Right ventricle myocardium superior (tissue), 1 donor: ENCODE results near the gene CAMSAP1. TPM values are rescaled to one million over a fixed set of nuclear protein-coding genes. Genes with fewer than 3 reads are reported as not detected.

Experiments used
- ATAC-seq: fragments of 200-7000 bp; cut with Tn5 transposase; one replicate; pipeline ENCODE4 v1.9.1; 2020; ENCODE audit warnings: mild to moderate bottlenecking; ENCODE audit not compliant: poor library complexity
- DNase-seq: peaks from one replicate; pipeline ENCODE4 v3.0.0-alpha.2; 2020
- intact Hi-C: fragments of 100-400 bp; cut with DNase I; formaldehyde crosslinking; loops from one replicate; pipeline ENCODE4 v1.11.2; 2022
- total RNA-seq: library from RNA; stranded (reverse); fragmentation: NEBNext Ultra II Directional; extraction: Animal tissue kit (Norgen Biotek cat#: 25700); gene quantifications from one replicate; pipeline ENCODE4 v1.2.1, GENCODE V29; 2021
- donor health status: DM: no; HTN: yes; CAD: no; lungs with severe emphysema.

Gene CAMSAP1
- total RNA-seq, 1 donor from 2014 or later = 18.3 TPM

DNA sequence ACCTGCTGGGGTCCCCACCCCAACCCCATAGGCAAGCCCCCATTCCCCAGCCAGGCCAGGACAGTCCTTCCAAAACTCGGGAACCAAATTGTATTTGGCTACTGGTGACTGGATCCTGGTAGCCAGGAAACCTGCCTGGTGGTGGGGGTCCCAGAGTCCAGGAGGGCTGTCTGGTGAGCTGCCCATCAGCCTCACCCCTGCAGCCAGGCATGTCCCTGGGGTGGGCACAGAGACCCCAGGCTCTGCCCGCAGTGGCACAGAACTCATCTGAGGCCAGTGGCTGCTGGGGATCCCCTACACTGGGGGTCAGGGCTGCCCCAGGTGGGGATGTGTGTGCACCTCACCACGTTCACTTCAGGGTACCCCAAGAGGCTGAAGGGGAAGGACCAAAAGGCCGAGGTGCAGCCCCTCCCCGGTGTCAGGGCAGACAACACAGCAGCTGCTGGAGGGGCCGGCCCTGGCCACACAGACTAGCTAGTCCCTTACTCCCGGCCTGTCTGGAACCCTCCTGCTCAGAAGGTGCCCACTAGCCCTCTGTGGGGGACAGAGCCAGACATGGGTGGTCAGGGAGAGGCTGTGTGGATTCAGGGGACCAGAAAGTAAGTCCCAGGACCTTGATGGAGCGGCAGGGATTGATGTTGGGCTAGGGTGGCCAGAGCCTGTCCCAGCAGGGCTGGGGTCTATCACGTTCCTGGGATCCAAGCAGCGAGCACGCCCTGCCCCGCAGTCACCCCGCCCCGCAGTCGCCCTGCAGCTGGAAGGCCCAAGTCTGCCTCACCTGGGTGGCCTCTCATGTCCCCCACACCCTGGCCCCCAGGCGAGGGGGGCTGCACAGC lies 113.9 kb downstream of the CAMSAP1 start:
- intact Hi-C loops = loop anchor here (10.0 kb wide), 1 partner anchor 331 kb away; no protein-coding TSS in a partner anchor
- ATAC-seq = no peak
- DNase-seq = no peak

DNA sequence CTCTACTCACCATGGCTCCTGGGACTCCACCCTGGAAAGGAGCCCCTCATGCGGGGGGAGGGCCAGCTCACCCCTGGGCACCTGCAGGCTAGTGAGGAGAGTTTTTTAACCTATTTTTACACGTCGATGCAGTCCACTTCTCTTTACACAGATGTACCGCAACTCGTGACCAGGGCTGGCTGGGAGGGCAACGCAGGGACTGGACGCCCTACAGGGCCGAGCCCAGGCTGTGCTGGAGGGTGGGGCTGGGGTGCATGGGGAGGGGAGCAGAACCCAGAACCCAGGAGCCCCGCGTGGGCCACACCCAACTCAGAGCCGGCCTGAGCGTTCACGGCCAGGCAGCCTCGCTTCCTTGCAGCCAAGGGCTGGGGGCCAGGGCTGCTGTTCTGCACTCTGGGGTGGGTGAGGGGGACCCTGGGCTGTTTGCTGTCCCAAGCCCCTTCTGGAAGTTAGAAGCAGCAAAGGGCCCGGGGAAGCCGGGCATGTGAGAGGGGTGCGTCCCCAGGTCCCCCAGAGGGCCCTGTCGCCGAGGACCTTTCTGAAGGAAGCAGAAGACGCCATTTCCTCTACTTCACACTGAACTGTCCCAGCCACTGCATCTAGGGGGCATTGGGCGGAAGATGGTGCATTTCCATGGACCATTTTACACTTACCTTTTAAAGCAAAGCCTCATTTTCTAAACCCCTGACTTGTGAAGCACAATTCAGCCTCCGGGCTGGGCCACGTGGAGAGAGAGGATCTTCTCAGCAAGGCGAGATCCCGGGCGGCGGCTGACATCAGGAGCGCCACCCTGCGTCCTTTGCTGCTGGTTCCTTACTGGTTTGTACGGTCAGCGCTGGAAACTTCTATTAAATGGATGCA lies 114.8 kb downstream of the CAMSAP1 start:
- DNase-seq (no peak), ATAC-seq (no peak)
- intact Hi-C loops = loop anchor here (10.0 kb wide), 1 partner anchor 332 kb away; no protein-coding TSS in a partner anchor

DNA sequence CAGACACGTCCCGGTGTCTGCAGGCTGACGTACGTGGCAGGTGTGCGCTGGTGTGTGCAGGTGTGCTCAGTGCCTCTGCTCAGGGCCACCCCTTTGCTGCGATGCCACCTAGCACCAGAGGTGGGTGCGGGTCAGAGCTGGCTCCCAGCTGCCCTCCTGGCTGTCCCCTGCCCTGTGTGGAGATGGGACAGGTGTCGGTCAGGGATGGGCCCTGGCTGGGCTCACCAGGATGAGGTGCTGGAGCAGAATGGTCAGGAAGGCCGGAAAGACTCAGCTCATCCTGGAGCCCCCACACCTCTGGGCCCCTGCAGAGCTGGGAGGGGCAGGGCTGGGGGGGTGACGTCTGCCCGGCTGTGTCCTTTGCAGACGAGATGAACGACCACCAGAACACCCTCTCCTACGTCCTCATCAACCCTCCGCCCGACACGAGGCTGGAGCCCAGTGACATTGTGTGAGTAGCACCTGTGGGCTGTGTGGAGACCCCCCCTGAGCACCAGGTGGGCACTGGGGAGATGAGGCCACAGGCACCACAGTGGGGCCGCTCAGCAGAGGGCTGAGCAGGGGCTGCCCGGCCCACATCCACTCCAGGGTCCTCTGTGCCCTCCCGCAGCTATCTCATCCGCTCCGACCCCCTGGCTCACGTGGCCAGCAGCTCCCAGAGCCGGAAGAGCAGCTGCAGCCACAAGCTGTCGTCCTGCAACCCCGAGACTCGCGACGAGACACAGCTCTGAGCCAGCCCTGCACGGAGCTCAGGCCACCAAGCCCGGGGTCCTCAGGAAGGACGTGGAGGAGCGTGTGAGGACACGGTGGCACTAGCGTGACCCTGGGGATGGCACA lies 115.7 kb downstream of the CAMSAP1 start:
- DNase-seq = no peak
- ATAC-seq = no peak
- intact Hi-C loops = loop anchor here (10.0 kb wide), 1 partner anchor 333 kb away; no protein-coding TSS in a partner anchor

DNA sequence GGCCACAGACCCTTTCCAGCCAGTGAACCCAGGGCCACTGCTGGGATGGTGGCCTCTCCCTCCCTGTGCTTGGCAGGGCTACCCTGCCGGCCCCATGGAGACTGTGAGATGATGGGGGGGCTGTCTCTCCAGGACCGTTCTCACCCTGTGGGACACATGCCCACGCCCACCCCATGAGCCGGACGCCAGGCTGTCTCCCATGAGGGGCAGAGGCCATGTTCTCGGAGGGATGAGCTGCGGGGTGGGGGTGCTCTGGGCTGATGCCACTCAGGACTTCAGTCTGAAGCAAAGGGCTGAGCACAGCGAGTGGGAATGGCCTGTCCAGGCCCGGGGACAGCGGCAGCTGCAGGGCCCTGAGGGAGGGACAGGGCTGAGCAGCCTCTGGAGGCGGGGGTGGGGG lies 116.5 kb downstream of the CAMSAP1 start:
- DNase-seq (no peak), ATAC-seq (no peak)
- intact Hi-C loops = loop anchor here (10.0 kb wide), 1 partner anchor 334 kb away; no protein-coding TSS in a partner anchor

DNA sequence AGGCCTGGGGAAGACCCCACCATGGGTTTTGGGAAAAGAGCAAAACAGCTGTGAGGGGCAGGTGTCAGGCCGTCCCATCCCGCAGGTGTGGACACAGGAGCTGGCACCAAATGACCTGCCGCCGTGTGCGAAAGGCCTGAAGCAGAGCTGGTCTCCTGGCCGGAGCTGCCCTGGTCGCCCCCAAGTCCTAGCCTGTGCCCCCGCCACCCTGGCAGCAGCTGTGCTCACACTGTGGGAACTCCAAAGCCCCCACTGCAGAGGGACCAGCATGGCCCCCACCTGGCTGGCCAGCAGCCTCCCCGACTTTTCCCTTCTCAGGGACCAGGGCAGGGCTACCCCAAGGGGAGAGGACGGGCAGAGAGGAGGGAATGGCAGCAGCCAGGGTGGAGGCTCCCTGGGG lies 117.0 kb downstream of the CAMSAP1 start:
- intact Hi-C loops = loop anchor here (10.0 kb wide), 1 partner anchor 334 kb away; no protein-coding TSS in a partner anchor
- ATAC-seq (no peak), DNase-seq (no peak)

DNA sequence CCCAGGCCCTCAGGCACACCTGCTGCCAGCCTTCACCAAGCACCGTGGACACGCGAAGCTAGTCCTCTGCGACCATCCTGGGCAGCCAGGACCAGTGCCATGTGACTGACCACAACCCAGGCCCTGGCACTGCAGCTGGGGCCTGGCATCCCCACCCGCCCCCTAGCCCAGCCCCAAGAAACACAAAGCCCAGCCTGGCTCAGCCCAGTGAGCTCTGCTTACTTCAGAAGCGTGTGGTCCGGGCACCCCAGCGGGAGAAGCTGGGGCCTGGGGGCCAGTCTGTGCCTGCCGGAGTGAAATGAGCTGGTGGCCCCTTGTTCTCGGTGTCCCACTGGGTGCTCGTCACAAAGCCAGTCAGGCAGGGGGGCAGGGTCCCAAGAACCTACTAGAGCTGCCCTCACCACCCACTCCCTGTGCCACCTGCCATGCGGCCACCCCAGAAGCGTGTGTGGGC lies 117.5 kb downstream of the CAMSAP1 start:
- ATAC-seq (no peak), DNase-seq (no peak)
- intact Hi-C loops = loop anchor here (10.0 kb wide), 1 partner anchor 335 kb away; no protein-coding TSS in a partner anchor

DNA sequence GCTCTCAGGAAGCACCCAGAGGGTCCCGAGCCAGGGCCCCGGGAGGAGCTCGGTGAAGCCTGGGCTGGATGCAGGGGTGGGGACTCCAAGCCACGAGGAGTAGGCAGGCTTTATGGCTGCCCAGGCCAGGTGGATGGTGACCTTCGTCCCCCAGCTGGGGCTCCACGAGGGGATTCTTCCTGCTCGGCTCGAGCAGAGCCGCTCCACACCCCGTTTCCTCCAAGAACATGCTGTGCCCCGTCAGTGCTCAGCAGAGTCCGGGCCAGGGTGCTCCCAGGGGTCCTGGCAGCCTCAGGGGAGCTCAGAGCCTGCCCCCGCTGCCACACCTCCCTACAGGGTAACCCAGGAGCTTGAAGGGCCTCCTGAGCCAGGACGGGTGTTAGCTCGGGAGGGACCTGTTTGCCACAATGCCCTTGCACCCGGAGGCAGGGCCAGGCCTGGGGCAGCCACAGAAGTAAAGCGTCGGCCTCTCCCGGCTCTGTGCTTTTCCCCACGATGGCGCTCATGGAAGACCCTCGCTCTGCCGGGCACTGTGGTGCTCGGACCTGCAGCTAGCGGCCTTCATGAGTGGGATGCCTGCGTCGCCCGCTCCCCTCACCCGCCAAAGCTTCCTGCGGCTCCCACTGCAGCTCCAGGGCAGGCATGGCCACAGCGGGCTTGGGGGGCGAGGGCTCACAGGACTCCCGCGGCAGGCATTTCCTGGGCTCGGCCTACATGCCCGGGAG lies 118.6 kb downstream of the CAMSAP1 start:
- intact Hi-C loops = no loop called here
- DNase-seq (no peak), ATAC-seq (no peak)

DNA sequence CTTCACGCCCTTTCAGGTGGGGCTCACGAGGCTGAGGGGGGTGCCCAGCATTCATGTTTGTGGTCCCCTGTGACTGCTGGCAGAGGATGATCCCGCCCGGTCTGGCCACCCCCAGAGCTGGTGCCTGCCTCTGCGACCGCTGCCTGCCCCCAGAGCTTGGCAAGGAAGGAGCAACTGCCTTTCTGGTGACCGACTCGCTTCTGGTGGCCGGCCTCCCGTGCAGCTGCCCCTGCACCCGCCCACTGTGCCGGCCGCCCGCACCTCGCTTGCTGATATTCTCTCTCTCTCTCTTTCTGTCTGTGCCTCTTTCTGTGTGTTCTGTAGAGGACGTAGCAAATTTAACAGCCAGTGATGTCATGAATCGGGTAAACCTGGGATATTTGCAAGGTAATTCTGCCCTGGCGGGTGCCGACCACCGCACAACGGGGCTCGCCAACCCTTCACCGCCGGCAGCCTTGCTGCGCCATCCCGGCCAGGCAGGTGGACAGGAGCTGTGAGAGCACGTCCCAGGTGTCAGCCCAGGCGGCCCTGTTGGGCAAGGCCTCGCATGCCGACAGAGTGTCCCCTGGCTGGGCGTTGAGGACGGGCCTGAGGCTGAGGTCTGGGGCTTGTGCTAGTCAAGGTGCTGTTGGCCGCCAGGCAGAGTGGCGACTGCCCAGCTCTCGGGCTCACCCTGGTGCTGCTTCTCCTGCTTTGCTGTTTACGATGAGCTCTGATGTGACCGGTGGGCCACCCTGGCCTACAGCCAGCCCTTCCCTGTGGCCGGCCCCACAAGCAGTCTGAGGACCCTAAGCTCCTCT lies 119.4 kb downstream of the CAMSAP1 start:
- DNase-seq (no peak), ATAC-seq (no peak)
- intact Hi-C loops = no loop called here

DNA sequence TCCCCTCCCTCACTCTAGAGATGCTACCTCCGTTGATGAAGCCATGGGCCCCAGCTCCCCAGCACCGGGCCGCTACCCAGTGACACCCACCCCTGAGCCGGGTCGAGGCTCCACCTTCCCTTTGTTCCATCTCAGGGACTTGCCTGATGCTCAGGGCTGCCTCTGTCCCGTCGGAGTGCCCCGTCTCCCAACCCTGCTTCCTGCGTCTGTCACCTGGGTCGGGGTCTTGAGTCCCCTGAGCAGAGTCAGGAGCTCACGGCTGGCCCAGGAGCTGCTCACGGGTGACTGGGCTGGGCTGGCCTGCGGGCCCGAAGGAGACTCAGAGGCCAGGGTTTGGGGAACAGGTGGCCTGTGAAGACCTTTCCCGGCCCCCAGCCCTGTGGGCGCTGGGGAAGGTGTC lies 120.0 kb downstream of the CAMSAP1 start:
- ATAC-seq (no peak), DNase-seq (no peak)
- intact Hi-C loops = no loop called here

DNA sequence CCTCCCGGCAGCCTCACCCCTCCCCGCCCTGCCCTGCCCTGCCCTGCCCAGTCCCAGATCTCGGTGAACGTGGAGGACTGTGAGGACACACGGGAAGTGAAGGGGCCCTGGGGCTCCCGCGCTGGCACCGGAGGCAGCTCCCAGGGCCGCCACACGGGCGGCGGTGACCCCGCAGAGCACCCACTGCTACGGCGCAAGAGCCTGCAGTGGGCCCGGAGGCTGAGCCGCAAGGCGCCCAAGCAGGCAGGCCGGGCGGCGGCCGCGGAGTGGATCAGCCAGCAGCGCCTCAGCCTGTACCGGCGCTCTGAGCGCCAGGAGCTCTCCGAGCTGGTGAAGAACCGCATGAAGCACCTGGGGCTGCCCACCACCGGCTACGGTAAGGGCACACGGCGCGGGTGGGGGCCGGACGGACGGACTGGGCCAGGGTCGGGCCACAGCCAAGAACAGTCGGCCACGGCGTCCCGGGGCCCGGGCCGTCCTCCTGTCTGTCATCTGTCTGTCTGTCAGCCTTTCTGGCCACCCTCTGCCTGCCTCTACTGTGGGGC lies 121.1 kb downstream of the CAMSAP1 start:
- no peak for DNase-seq
- intact Hi-C loops = no loop called here
- no peak for ATAC-seq

DNA sequence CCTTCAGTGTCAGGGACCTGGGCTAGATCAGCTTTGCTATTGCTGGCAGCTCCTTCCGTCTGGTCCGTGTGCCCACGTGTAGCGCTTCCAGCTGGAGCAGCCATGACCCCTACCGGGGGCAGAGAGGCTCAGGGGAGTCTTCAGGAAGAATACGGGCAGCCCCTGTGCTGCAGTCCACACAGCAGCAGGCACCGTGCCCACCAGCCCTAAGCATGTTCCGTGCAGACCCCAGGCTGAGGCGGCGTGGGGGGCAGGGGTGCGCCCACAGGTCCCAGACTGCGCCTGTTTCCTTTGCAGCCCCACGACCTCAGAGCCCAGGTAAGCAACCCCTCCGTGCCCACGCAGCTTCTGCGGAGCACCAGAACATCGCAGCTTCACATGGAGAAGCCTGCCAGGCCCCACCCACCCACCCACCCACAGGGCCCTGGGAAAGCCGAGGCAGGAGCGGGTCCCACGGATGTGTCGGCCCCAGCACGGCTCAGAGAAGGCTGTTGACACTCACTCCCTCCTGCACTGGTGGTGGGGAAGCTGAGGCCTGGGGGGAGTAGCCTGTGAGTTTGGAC lies 122.3 kb downstream of the CAMSAP1 start:
- ATAC-seq (no peak), DNase-seq (no peak)
- intact Hi-C loops = no loop called here

DNA sequence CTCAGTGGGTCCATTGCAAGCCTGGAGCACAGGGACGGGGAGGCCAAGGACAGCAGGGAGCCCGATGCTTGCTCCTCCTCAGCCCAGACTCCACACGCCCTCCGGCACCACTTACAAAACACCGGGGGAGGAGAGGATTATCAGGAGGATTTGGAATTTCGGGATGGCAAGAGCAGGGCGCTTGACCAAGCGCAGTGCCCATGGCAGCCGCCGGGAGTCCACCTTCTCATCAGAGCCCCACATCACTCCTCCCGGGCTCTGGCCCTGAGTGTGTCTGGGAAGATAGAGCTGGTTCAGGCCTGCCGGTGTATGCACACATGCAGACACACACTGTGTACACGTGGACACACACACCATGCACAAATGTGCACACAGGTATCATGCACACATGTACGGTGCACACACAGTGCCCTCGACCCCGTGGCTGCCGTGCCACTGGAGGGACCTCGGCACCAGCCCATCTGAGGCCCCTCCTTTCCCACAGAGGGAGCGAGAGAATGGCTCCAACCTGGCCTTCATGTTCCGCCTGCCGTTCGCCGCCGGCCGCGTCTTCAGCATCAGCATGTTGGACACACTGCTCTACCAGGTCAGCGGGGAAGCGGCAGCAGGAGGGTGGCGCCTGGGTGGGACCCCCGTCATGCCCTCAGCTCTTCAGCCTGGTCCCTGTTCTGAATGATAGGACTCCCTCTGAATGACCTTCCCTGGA lies 123.7 kb downstream of the CAMSAP1 start:
- intact Hi-C loops = no loop called here
- DNase-seq = no peak
- ATAC-seq = no peak

DNA sequence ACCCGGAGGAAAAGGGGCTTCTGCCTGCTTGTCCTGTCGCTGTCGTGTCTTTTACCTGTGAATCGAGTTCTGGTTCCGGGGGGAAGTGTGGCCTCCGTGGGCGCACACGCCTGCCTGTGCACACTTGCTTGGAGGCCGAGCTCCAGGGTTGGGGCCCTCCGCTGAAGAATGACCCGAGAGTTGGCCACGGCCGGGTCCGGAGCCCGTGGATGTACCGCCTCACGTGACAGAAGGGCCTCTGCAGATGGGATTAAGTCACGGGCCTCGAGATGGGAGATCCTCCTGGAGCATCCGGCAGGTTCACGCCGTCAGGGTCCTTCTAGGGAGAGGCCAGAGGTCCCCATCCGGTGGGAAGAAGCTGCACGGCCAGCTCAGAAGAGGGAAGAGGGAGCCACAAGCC lies 124.4 kb downstream of the CAMSAP1 start:
- no peak for ATAC-seq
- DNase-seq = no peak
- intact Hi-C loops = no loop called here

DNA sequence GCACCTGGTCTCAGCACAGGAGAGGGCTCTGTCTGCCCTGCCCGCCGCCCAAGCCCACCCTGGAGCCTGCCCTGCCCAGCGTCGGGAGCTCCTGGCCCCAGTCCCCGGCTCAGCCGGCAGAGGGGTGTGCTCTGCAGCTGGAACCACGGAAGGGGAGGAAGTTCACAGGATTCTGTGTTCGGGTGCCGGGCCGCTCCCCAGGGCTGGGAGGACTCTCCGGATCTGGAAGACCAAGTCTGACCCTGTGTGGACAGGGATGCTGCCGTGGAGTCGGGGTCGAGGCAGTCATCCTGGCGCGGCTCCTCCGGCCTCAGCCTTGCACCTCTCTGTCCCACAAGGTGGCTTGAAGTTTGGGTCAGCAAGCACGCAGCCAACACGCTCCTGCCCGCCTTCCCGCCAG lies 126.7 kb downstream of the CAMSAP1 start:
- no peak for DNase-seq
- no peak for ATAC-seq
- intact Hi-C loops = no loop called here

DNA sequence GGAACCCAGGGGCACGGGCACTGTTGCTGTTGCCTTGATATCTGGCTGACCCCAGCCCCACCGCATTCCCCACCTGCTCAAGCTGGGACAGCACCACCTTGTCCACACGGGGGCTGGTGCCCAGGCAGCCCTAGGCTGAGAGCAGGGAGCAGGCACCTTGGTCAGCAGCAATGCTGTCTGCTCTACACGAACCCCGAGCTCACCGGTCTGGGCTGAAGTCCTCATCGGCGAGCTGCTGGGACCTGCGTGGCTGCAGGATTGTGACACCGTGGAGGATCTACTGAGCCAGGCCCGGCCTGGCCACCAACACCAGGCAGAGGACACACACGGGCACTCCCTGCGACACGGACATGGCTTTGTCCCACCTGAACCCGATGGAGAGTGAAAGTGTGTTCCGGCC lies 127.3 kb downstream of the CAMSAP1 start:
- ATAC-seq (no peak), DNase-seq (no peak)
- intact Hi-C loops = no loop called here

DNA sequence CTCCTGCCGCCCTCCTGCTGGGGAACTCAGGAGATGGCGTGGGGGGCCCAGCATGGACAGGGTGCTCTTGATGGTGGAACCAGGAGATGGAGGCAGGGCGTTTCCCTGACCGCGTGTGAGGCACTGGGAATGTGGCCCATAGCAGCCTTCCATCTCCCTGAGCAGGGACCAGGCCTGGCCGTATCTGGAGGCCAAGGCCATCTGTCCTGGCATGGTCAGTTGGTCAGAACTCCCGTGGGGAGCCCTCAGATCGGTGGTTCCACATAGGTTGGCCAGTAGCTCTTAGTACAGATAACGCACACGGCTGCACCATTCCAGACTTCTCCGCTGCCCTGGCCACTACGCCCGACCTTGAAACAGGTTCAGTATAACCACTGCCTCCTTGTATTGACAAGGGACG lies 127.8 kb downstream of the CAMSAP1 start:
- intact Hi-C loops = no loop called here
- no peak for DNase-seq
- ATAC-seq = no peak
